Endodermal cell (in vitro differentiated cells): ENCODE measurements around the gene GATA1. TPM values are rescaled to one million over a fixed set of nuclear protein-coding genes. Genes with fewer than 3 reads are reported as not detected.

Source experiments
- DNase-seq: peaks from one replicate; pipeline ENCODE4 v3.0.0-alpha.2; 2017
- H3K27ac ChIP-seq: 2 replicates; pipeline ENCODE4 v1.5.1; 2013; ENCODE audit warnings: mild to moderate bottlenecking, low read depth, low read length, moderate library complexity
- H3K27me3 ChIP-seq: 2 replicates; pipeline ENCODE4 v1.6.1; 2013; ENCODE audit warnings: mild to moderate bottlenecking, low read length, moderate library complexity; ENCODE audit not compliant: insufficient read depth, control insufficient read depth, poor library complexity, severe bottlenecking
- H3K36me3 ChIP-seq: 2 replicates; pipeline ENCODE4 v1.7.0; 2013; ENCODE audit warnings: mild to moderate bottlenecking, low read length, moderate library complexity; ENCODE audit not compliant: control insufficient read depth, insufficient read depth
- H3K4me1 ChIP-seq: one replicate; pipeline ENCODE4 v1.7.0; 2013; ENCODE audit warnings: low read length; ENCODE audit not compliant: control insufficient read depth, insufficient read depth
- H3K4me3 ChIP-seq: 2 replicates; pipeline ENCODE4 v1.5.1; 2013; ENCODE audit warnings: mild to moderate bottlenecking, low read length, moderate library complexity
- H3K9ac ChIP-seq: 2 replicates; pipeline ENCODE4 v1.6.1; 2013; ENCODE audit warnings: mild to moderate bottlenecking, low read length, moderate library complexity; ENCODE audit not compliant: poor library complexity, severe bottlenecking; ENCODE audit errors: extremely low read depth
- H3K9me3 ChIP-seq: 2 replicates; pipeline ENCODE4 v1.6.1; 2013; ENCODE audit warnings: mild to moderate bottlenecking, low read length, moderate library complexity; ENCODE audit not compliant: control insufficient read depth
- H3K27ac Mint-ChIP-seq: 2 replicates; pipeline ENCODE4 v1.8.0; 2020; ENCODE audit warnings: mixed read lengths
- H3K27me3 Mint-ChIP-seq: 2 replicates; pipeline ENCODE4 v1.8.0; 2021; ENCODE audit warnings: mild to moderate bottlenecking, mixed read lengths; ENCODE audit not compliant: insufficient read depth
- H3K36me3 Mint-ChIP-seq: 2 replicates; pipeline ENCODE4 v1.8.0; 2020; ENCODE audit warnings: low read depth, mixed read lengths
- H3K4me1 Mint-ChIP-seq: 2 replicates; pipeline ENCODE4 v1.8.0; 2020; ENCODE audit warnings: mixed read lengths
- H3K4me3 Mint-ChIP-seq: 2 replicates; pipeline ENCODE4 v1.8.0; 2020; ENCODE audit warnings: mild to moderate bottlenecking, moderate library complexity, mixed read lengths
- H3K9me3 Mint-ChIP-seq: 2 replicates; pipeline ENCODE4 v1.8.0; 2020; ENCODE audit warnings: mild to moderate bottlenecking, mixed read lengths
- WGBS, 2 experiments: methylation state at CpG; one replicate each; pipeline versions ENCODE4 v1.1.5 to v1.1.7; 2013; ENCODE audit warnings: missing lambda C conversion rate in 2 of 2, mixed read lengths in 1 of 2; ENCODE audit not compliant: insufficient coverage in 1 of 2, insufficient read length in 1 of 2; 5-methylcytosine and 5-hydroxymethylcytosine counted together
- total RNA-seq, 2 donors: library from RNA; stranded (reverse); fragmentation: NEBNext Ultra II Directional in 1 of 2; extraction: Animal tissue kit (Norgen Biotek cat#: 25700) in 1 of 2; gene quantifications; 2 replicates in 1 of 2; 3 replicates in 1 of 2; pipeline ENCODE4 v1.2.1, GENCODE V29; 2021
- TF ChIP-seq, protein P1 (sequence below): fragments of 200-600 bp; sonication (generic); conservative IDR thresholded peaks from 2 replicates; pipeline ENCODE4 v1.5.0; 2021; ENCODE audit warnings: antibody characterized with exemption, mild to moderate bottlenecking

GATA1 gene
- total RNA-seq, 2 donors from 2014 or later = not detected

DNA sequence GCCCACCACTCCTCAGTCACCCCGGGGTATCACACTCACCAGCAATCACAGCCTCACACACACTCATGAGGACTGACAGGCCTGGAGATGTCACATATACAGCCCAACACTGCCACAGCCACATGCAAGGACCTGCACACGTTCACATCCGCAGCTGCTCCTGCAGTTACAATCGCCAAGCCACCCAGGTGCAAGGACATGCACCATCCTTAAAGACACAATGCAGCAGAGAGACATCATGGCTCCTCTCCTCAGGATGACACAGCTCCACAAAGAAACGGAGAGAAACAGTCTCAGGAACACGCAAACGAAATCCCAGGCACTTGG is 48.0 kb downstream of the GATA1 start:
- no peak for DNase-seq
- H3K4me3 Mint-ChIP-seq = peak overlapping the region; percentile 54
- WGBS, 2 experiments = 31% methylated on average over 5 of the region's 7 CpGs; no CpG with 5 or more reads in 1 of the 2 experiments
- peaks cover 60% of the 10 kb centered on the region for H3K27me3 ChIP-seq
- H3K4me1 Mint-ChIP-seq = no peaks in the 10 kb centered on the region
- no peaks in the 10 kb centered on the region for H3K4me1 ChIP-seq
- H3K4me3 ChIP-seq = peak overlapping the region; percentile 78
- peaks cover 64% of the 10 kb centered on the region for H3K9me3 Mint-ChIP-seq
- no peak overlapping the region for H3K9ac ChIP-seq
- no peaks in the 10 kb centered on the region for H3K36me3 ChIP-seq
- H3K27ac ChIP-seq = no peak overlapping the region
- peaks cover 80% of the 10 kb centered on the region for H3K27me3 Mint-ChIP-seq
- TF ChIP-seq, protein P1, sequence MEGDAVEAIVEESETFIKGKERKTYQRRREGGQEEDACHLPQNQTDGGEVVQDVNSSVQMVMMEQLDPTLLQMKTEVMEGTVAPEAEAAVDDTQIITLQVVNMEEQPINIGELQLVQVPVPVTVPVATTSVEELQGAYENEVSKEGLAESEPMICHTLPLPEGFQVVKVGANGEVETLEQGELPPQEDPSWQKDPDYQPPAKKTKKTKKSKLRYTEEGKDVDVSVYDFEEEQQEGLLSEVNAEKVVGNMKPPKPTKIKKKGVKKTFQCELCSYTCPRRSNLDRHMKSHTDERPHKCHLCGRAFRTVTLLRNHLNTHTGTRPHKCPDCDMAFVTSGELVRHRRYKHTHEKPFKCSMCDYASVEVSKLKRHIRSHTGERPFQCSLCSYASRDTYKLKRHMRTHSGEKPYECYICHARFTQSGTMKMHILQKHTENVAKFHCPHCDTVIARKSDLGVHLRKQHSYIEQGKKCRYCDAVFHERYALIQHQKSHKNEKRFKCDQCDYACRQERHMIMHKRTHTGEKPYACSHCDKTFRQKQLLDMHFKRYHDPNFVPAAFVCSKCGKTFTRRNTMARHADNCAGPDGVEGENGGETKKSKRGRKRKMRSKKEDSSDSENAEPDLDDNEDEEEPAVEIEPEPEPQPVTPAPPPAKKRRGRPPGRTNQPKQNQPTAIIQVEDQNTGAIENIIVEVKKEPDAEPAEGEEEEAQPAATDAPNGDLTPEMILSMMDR = no peak
- H3K27ac Mint-ChIP-seq = no peak overlapping the region
- no peaks in the 10 kb centered on the region for H3K36me3 Mint-ChIP-seq
- no peaks in the 10 kb centered on the region for H3K9me3 ChIP-seq

DNA sequence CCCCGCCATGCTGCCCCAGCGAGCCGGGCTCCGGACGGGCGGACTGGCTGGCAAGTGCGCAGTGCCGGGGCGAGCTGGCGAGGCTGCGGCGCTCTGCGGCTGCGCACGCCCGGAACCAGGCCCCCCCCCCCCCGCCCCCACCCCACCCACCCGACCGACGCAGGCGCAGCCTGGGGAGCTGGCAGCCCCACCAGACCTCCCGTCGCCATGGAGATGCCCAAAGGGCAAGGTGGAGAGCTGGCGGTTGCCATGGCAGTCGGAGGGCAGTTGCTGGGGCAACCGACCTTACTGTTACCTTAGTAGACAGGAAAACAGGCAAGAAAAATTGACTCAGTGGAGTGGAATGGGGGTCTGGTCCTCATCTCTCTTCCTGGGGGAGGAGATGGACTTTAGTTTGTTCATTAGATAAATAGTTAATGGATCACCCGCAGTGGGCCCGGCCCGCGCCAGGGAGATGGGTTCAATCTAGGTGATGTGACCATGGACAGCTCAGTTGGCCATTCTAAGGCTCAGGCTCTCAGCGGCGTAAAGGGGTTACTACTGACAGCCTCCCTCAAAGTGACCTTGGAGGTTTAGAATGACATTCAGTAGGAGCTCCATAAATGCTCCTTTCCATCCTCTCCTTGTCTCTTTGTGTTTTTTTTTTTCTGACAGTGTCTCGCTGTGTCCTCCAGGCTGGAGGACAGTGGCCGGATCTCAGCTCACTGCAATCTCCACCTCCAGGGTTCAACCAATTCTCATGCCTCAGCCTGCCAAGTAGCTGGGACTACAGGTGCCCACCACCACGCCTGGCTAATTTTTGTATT is 49.3 kb downstream of the GATA1 start, which contains the start of gene PCSK1N:
Gene PCSK1N (minus strand): TSS at position 87 of the 806 bp plus-strand sequence. CDS start 78 bp downstream, at position 9.
- Mint-ChIP-seq H3K9me3 (peaks cover 55% of the 10 kb centered on the region), H3K4me3 (peak within 1 kb of the TSS; percentile 54), H3K36me3 (no peaks in the 10 kb centered on the region), H3K27me3 (peaks cover 67% of the 10 kb centered on the region), H3K4me1 (no peaks in the 10 kb centered on the region), H3K27ac (no peak within 1 kb of the TSS)
- TF ChIP-seq, protein P1 = no peak
- Histone ChIP-seq H3K9ac (no peak within 1 kb of the TSS), H3K27ac (no peak within 1 kb of the TSS), H3K36me3 (no peaks in the 10 kb centered on the region), H3K4me1 (no peaks in the 10 kb centered on the region), H3K9me3 (no peaks in the 10 kb centered on the region), H3K4me3 (peak within 1 kb of the TSS; percentile 78), H3K27me3 (peaks cover 57% of the 10 kb centered on the region)
- 29 to 52% methylated on average over 5 to 12 of the region's 35 CpGs for WGBS, 2 experiments
- DNase-seq = peak; percentile 61

DNA sequence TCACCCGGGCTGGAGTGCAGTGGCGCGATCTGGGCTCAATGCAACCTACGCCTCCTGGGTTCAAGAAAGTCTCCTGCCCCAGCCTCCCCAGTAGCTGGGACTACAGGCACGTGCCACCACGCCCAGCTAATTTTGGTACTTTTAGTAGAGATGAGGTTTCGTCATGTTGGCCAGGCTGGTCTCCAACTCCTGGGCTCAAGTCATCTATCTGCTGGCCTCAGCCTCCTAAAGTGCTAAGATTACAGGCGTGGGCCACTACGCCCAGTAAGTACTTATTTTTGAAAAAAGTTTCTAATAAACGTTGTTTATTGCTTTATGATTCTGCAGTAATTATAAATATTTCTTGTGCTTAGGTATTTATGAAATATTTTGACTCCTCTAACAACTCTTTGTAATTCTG is 53.3 kb downstream of the GATA1 start:
- H3K9me3 ChIP-seq = no peaks in the 10 kb centered on the region
- no peaks in the 10 kb centered on the region for H3K4me1 Mint-ChIP-seq
- no peak overlapping the region for H3K9ac ChIP-seq
- H3K36me3 Mint-ChIP-seq = no peaks in the 10 kb centered on the region
- 91 to 100% methylated on average over 1 to 9 of the region's 10 CpGs for WGBS, 2 experiments
- H3K27me3 ChIP-seq = peaks cover 17% of the 10 kb centered on the region
- no peak overlapping the region for H3K27ac Mint-ChIP-seq
- no peak overlapping the region for H3K27ac ChIP-seq
- H3K36me3 ChIP-seq = no peaks in the 10 kb centered on the region
- no peak for DNase-seq
- peaks cover 51% of the 10 kb centered on the region for H3K9me3 Mint-ChIP-seq
- H3K4me1 ChIP-seq = no peaks in the 10 kb centered on the region
- H3K4me3 Mint-ChIP-seq = no peak overlapping the region
- peaks cover 29% of the 10 kb centered on the region for H3K27me3 Mint-ChIP-seq
- no peak overlapping the region for H3K4me3 ChIP-seq
- TF ChIP-seq, protein P1 = no peak

Other genes with a start within 250 kb of the GATA1 start
- 1 to 10 TPM; 7.0 to 7.6 TPM for gene TBC1D25, start 246.9 kb upstream of the GATA1 start, total RNA-seq
- gene RBM3, start 212.1 kb upstream of the GATA1 start, total RNA-seq = 100 to 1,000 TPM; 183 to 189 TPM
- 10 to 100 TPM; 51.3 to 51.9 TPM for gene WDR13, start 189.1 kb upstream of the GATA1 start, total RNA-seq
- under 1 TPM; 0.51 to 0.84 TPM for gene WAS, start 102.8 kb upstream of the GATA1 start, total RNA-seq
- 10 to 100 TPM in 1 of 2 donors, 1 to 10 TPM in 1; 7.8 to 10.6 TPM for gene SUV39H1, start 89.9 kb upstream of the GATA1 start, total RNA-seq
- gene GLOD5, start 24.8 kb upstream of the GATA1 start, total RNA-seq = not detected
- 100 to 1,000 TPM; 121 to 135 TPM for gene HDAC6, start 15.5 kb downstream of the GATA1 start, total RNA-seq
- not detected for gene ERAS, start 39.9 kb downstream of the GATA1 start, total RNA-seq
- gene PCSK1N, start 49.0 kb downstream of the GATA1 start, total RNA-seq = 1 to 10 TPM; 2.9 to 4.0 TPM
- gene TIMM17B, start 111.2 kb downstream of the GATA1 start, total RNA-seq = 10 to 100 TPM; 78.6 to 83.3 TPM
- 10 to 100 TPM; 46.6 to 69.0 TPM for gene PQBP1, start 111.3 kb downstream of the GATA1 start, total RNA-seq
- 10 to 100 TPM; 22.8 to 24.7 TPM for gene SLC35A2, start 125.1 kb downstream of the GATA1 start, total RNA-seq
- 10 to 100 TPM; 26.2 to 94.0 TPM for gene PIM2, start 132.4 kb downstream of the GATA1 start, total RNA-seq
- gene OTUD5, start 171.0 kb downstream of the GATA1 start, total RNA-seq = 10 to 100 TPM; 50.3 to 56.5 TPM
- gene KCND1, start 185.3 kb downstream of the GATA1 start, total RNA-seq = 1 to 10 TPM; 3.6 to 7.0 TPM
- gene GRIPAP1, start 215.7 kb downstream of the GATA1 start, total RNA-seq = 10 to 100 TPM; 55.9 to 63.1 TPM